GM12801 (cell line): Measurements from ENCODE around the gene KRT13.

Experiments used
- TF ChIP-seq, protein P1 (sequence below): IDR thresholded peaks from one replicate; pipeline ENCODE4 v1.5.1; 2011; ENCODE audit warnings: control low read depth; ENCODE audit not compliant: insufficient read length; ENCODE audit errors: extremely low read depth

KRT13 gene

DNA sequence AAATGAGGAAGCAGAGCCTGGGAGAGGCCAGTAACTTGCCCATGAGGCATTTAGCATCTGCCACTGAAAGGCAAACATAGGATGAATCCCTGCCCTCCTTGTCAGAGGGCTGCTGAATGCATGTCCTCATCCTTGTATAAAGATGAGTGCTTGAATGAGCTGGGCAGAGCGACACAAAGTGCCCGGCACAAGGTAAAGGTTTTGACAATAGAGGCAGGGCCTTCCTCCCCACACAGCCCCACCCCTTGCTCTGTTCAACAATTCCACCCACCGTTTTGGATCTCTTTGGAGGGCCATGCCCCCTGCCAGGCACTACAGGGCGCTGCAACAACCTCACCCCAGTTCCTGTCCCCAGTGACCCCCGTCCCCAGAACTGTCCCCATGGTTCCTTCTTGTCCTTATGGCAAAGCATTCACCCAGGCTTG, 24.1 kb upstream of the KRT13 start:
- TF ChIP-seq, protein P1, sequence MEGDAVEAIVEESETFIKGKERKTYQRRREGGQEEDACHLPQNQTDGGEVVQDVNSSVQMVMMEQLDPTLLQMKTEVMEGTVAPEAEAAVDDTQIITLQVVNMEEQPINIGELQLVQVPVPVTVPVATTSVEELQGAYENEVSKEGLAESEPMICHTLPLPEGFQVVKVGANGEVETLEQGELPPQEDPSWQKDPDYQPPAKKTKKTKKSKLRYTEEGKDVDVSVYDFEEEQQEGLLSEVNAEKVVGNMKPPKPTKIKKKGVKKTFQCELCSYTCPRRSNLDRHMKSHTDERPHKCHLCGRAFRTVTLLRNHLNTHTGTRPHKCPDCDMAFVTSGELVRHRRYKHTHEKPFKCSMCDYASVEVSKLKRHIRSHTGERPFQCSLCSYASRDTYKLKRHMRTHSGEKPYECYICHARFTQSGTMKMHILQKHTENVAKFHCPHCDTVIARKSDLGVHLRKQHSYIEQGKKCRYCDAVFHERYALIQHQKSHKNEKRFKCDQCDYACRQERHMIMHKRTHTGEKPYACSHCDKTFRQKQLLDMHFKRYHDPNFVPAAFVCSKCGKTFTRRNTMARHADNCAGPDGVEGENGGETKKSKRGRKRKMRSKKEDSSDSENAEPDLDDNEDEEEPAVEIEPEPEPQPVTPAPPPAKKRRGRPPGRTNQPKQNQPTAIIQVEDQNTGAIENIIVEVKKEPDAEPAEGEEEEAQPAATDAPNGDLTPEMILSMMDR: no peak

DNA sequence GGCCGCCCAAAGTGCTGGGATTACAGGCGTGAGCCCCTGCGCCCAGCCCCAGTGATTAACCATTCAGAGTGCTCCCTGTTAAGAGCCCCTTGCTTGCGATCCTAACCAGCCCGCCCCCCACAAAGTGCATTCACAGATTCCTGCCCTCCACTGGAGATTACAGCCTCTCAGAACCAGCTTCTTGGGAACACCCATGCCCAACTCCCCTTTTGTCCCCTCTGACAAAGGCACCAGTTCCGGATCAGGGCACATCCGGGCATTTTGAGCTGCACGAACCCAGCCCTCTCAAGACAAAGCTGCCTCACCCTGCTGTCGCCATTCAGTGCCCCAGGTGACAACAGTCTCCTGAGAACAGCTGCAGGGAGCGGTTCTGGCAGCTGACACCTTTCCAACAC, 23.5 kb upstream of the KRT13 start:
- TF ChIP-seq, protein P1: no peak

DNA sequence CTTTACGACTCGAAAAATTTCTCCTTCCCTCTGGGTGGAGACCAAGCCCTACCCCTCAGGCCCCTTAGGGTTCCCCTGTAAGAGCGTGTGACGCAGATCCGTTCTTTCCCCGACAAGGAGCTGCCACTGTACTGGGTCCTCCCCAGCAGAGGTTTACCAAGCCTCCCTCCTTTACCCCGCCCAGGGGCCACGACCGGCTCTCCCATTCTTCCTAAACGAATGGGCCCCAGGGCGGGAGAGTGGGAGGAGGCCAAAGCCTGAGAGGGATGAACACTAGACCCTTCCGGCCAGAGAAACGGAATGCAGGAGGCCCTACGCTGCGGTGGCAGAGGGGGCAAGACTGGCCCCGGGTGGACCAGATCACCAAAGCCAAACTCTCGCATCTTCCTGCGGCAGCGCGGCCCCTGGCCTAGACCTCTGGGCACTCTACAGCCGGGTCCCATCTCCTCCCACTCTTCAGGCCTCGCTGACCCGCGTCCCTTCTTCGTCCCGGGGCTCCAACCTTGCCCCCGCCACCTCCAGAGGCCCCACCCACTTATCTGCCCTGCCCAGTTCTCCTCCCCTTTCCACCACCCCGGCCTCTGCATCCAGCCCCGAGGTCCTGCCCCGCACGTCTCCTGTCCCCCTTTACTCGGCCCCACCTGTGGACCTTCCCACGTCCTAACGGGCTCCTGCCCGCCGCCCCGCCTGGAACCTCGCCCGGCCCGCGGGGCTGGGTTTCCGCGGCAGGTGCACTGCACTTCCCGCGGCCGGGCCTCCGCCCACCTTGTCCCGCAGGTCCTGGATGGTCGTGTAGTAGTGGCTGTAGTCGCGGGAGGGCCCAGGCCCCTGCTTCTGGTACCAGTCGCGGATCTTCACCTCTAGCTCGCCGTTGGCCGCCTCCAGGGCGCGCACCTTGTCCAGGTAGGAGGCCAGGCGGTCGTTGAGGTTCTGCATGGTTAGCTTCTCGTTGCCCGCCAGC, 21.9 kb upstream of the KRT13 start:
- TF ChIP-seq, protein P1: no peak

DNA sequence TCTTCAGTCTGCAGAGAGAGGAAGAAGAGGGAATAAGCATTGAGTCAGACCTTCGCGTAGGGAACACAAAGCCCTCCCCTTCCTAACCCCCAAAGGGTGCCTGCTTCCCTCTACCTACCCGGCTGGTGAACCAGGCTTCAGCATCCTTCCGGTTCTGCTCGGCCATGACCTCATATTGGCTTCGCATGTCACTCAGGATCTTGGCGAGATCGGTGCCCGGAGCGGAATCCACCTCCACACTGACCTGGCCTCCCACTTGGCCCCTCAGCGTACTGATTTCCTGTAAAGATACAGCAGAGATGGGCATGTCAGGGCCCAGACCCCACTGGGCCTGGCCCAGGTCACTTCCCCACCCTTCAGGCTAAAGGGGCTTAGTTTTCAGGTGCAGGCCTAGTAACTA, 18.8 kb upstream of the KRT13 start:
- TF ChIP-seq, protein P1: no peak

DNA sequence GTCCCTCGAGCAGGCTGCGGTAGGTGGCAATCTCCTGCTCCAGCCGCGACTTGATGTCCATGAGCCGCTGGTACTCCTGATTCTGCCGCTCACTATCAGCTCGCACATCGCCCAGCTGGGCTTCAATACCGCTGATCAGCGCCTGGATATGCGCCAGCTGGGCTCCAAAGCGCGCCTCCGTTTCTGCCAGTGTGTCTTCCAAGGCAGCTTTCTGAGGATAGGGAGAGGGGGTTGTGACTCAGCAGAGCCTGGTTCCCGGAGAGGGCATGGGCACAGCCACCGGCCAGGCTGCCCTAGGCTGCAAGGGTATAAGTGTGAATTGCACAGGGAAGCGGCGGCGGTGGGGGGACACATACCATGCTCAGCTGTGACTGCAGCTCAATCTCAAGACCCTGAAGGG, 18.4 kb upstream of the KRT13 start:
- TF ChIP-seq, protein P1: no peak

DNA sequence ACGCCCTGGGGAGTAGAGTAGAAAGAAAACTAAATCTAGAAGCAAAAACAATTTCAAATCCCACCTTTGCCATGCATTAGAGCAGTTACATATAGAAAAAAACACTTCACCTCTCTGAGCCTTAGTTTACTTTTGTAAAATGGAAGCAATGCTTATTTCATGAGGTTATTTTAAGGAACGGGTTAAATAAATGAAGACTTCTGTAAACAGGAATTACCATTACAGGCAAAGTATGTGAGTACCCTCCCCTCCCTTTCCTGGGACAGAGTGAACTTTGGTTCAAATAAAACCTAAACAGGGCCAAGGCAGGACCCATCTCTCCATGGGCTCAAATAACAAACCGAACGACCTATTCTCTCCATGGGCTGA, 17.8 kb upstream of the KRT13 start:
- TF ChIP-seq, protein P1: no peak

DNA sequence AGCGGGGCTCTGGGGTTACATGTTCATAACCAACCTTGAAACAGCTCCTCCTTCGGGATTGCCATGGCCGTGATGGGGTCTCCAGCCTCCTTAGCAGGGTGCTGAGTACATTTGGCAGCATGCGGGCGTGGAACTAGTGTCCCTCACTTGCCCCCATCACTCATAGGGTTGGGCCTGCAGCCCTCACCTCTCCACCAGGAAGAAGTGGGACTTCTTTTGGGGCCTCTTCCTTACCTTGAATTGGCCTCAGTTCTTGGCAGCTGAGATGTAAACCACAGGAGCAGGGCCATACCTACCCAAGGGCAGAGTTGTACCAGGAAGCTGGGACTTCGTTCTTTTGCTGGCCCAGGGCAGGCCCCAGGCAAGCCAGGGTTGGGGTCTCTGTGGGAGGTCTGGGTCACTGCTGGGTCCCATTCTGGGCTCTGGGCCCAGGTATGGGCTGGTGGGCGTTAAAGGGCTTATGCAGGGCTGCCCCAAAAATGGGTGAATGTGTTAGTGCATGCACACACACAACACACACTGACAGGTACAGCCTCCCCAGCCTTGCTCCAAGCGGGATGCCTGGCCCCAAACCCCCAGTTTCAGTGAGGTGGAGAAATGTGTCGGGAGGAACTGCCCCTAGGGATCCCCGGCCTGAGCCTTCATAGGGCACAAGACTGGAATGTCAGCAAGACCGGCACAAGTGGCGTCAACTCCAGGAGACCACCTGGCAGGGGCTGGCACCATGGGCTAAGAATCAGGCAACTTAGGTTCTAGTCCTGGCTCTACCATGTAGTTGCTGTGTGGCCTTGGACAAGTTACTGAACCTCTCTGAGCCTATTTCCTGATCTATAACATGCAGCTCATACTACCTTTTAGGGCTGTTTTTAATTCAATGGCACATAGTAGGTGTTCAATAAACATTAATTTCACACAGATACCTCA, 17.2 kb upstream of the KRT13 start:
- TF ChIP-seq, protein P1: no peak
